Eye (tissue), 1 donor: ENCODE results near the gene PPFIA2.

Experiments used
- DNase-seq: peaks from one replicate; pipeline ENCODE4 v3.0.0-alpha.2; 2015

The PPFIA2 gene

GRCh38 chr12:81542065-81543010 lies 216.8 kb downstream of the PPFIA2 start:
- no peak for DNase-seq

- DNase-seq, result peak; percentile 17
These were observed 218.0 kb downstream of the PPFIA2 start for GRCh38 chr12:81541121-81541520.

GRCh38 chr12:81539279-81539678 lies 219.9 kb downstream of the PPFIA2 start:
- no peak for DNase-seq

GRCh38 chr12:81533054-81533453 lies 226.1 kb downstream of the PPFIA2 start:
- DNase-seq, result no peak

GRCh38 chr12:81530352-81530751 lies 228.8 kb downstream of the PPFIA2 start:
- DNase-seq, result no peak

GRCh38 chr12:81520064-81520945 lies 238.8 kb downstream of the PPFIA2 start:
- no peak for DNase-seq

- no peak for DNase-seq
These were observed 240.5 kb downstream of the PPFIA2 start for GRCh38 chr12:81518638-81519037.

GRCh38 chr12:81517296-81517695 lies 241.9 kb downstream of the PPFIA2 start:
- no peak for DNase-seq

GRCh38 chr12:81502912-81503695 lies 256.0 kb downstream of the PPFIA2 start:
- DNase-seq, result no peak

GRCh38 chr12:81500788-81501187 lies 258.4 kb downstream of the PPFIA2 start:
- no peak for DNase-seq

- DNase-seq, result no peak
These were observed 259.3 kb downstream of the PPFIA2 start for GRCh38 chr12:81499809-81500208.

GRCh38 chr12:81492131-81492720 lies 266.9 kb downstream of the PPFIA2 start:
- peak; percentile 50 for DNase-seq

- DNase-seq, result no peak
These were observed 286.2 kb downstream of the PPFIA2 start for GRCh38 chr12:81472934-81473333.

GRCh38 chr12:81470923-81471322 lies 288.2 kb downstream of the PPFIA2 start:
- DNase-seq, result no peak

- DNase-seq, result no peak
These were observed 290.9 kb downstream of the PPFIA2 start for GRCh38 chr12:81468206-81468605.

GRCh38 chr12:81465876-81466275 lies 293.3 kb downstream of the PPFIA2 start:
- peak; percentile 76 for DNase-seq

GRCh38 chr12:81465191-81465590 lies 294.0 kb downstream of the PPFIA2 start:
- DNase-seq, result peak; percentile 38

GRCh38 chr12:81461163-81461562 lies 298.0 kb downstream of the PPFIA2 start:
- DNase-seq, result no peak

- DNase-seq, result peak; percentile 70
These were observed 308.0 kb downstream of the PPFIA2 start for GRCh38 chr12:81450920-81451739.

GRCh38 chr12:81441629-81442028 lies 317.5 kb downstream of the PPFIA2 start:
- no peak for DNase-seq

- DNase-seq, result no peak
These were observed 319.1 kb downstream of the PPFIA2 start for GRCh38 chr12:81440001-81440400.
